Tibial nerve (tissue), 4 donors: ENCODE results near the gene BSPRY.

ENCODE experiments used
- CTCF ChIP-seq, 5 experiments: fragments of 200-600 bp in 3 of 5; fragments of 450-650 bp in 2 of 5; sonication (generic) in 3 of 5; IDR thresholded peaks; one replicate each; pipeline ENCODE4 v1.5.1; 2016 to 2019; ENCODE audit warnings: antibody characterized with exemption in 5 of 5, mild to moderate bottlenecking in 3 of 5, moderate library complexity in 2 of 5
- EP300 ChIP-seq, 2 donors: sonication (generic); formaldehyde crosslinking; IDR thresholded peaks; one replicate each; pipeline ENCODE4 v1.6.1; 2017; ENCODE audit warnings: antibody characterized with exemption in 2 of 2, mild to moderate bottlenecking in 1 of 2
- POLR2A ChIP-seq, 2 donors: fragments of 450-650 bp; IDR thresholded peaks; one replicate each; pipeline ENCODE4 v1.6.1; 2017; ENCODE audit warnings: antibody characterized with exemption in 2 of 2, mild to moderate bottlenecking in 2 of 2, moderate library complexity in 2 of 2

- TF ChIP-seq CTCF (IDR thresholded peaks at IDR 0.05) (no peak), POLR2A (IDR thresholded peaks at IDR 0.05) (no peak), EP300 (IDR thresholded peaks at IDR 0.05) (no peak)
Measured at GRCh38 chr9:113370806-113371325, 21.5 kb downstream of the BSPRY start.
